DND-41 (cell line): ENCODE measurements around the gene TYRO3.

Experiments used
- ATAC-seq: fragments of 200-7000 bp; cut with Tn5 transposase; 3 replicates; pipeline ENCODE4 v1.9.1; 2021; ENCODE audit warnings: low read depth; ENCODE audit not compliant: insufficient read depth
- DNase-seq: peaks from one replicate; pipeline ENCODE4 v3.0.0-alpha.2; 2020
- H2AFZ ChIP-seq: 2 replicates; pipeline ENCODE4 v1.6.0; 2012; ENCODE audit warnings: low read depth, low read length
- H3K27ac ChIP-seq: 2 replicates; pipeline ENCODE4 v1.5.1; 2012; ENCODE audit warnings: low read length, inconsistent platforms
- H3K27me3 ChIP-seq: fragments of 200-600 bp; sonication (generic); 2 replicates; pipeline ENCODE4 v1.6.0; 2012; ENCODE audit warnings: low read length, mild to moderate bottlenecking, inconsistent platforms; ENCODE audit not compliant: insufficient read depth, poor library complexity
- H3K36me3 ChIP-seq: 2 replicates; pipeline ENCODE4 v1.5.1; 2012; ENCODE audit warnings: low read length, inconsistent platforms; ENCODE audit not compliant: insufficient read depth
- H3K4me1 ChIP-seq: 2 replicates; pipeline ENCODE4 v1.5.1; 2012; ENCODE audit warnings: mild to moderate bottlenecking, low read length; ENCODE audit not compliant: insufficient read depth
- H3K4me2 ChIP-seq: 2 replicates; pipeline ENCODE4 v1.6.0; 2012; ENCODE audit warnings: mild to moderate bottlenecking, moderate library complexity, low read length, inconsistent platforms; ENCODE audit not compliant: insufficient read depth
- H3K4me3 ChIP-seq, 2 experiments: fragments of 200-600 bp in 1 of 2; shearing (Covaris generic) in 1 of 2; 2 replicates each; pipeline ENCODE4 v1.5.1; 2012 to 2016; ENCODE audit warnings: inconsistent platforms in 2 of 2, low read length in 2 of 2, mild to moderate bottlenecking in 2 of 2, low read depth in 1 of 2, moderate library complexity in 1 of 2
- H3K79me2 ChIP-seq: 2 replicates; pipeline ENCODE4 v1.6.0; 2012; ENCODE audit warnings: low read length, inconsistent platforms; ENCODE audit not compliant: insufficient read depth
- H3K9ac ChIP-seq: 2 replicates; pipeline ENCODE4 v1.6.0; 2012; ENCODE audit warnings: low read depth, mild to moderate bottlenecking, inconsistent platforms, low read length, moderate library complexity
- H3K9me3 ChIP-seq: 2 replicates; pipeline ENCODE4 v1.5.1; 2012; ENCODE audit warnings: low read length, moderate library complexity, mild to moderate bottlenecking, inconsistent platforms; ENCODE audit not compliant: insufficient read depth, severe bottlenecking
- H4K20me1 ChIP-seq: 2 replicates; pipeline ENCODE4 v1.6.0; 2012; ENCODE audit warnings: low read length; ENCODE audit not compliant: insufficient read depth
- CTCF ChIP-seq: IDR thresholded peaks from 2 replicates; pipeline ENCODE4 v1.5.1; 2012; ENCODE audit warnings: borderline replicate concordance, low read length, moderate library complexity, mild to moderate bottlenecking; ENCODE audit not compliant: poor library complexity, severe bottlenecking; ENCODE audit errors: extremely low read depth
- EZH2 ChIP-seq: IDR thresholded peaks from 3 replicates; pipeline ENCODE4 v1.6.1; 2012; ENCODE audit warnings: borderline replicate concordance, low read depth, mild to moderate bottlenecking, moderate library complexity, low read length, inconsistent platforms; ENCODE audit not compliant: severe bottlenecking

The TYRO3 gene

GRCh38 chr15:41581110-41581509, 22.1 kb downstream of the TYRO3 start:
- Histone ChIP-seq H3K9me3 (no peaks in the 10 kb centered on the region), H3K27me3 (no peaks in the 10 kb centered on the region), H3K4me2 (no peak overlapping the region), H4K20me1 (no peaks in the 10 kb centered on the region), H3K79me2 (no peaks in the 10 kb centered on the region), H3K27ac (no peak overlapping the region), H3K4me1 (no peaks in the 10 kb centered on the region), H3K4me3 (no peak overlapping the region), H3K36me3 (peaks cover 12% of the 10 kb centered on the region), H3K9ac (no peak overlapping the region), H2AFZ (no peak overlapping the region)
- DNase-seq (no peak), ATAC-seq (0 out of 3 replicates have a peak, but pooled peaks have one; percentile 37)
- TF ChIP-seq CTCF (peak; percentile 42), EZH2 (no peak)

GRCh38 chr15:41583795-41584194, 24.8 kb downstream of the TYRO3 start:
- TF ChIP-seq CTCF (no peak), EZH2 (no peak)
- Histone ChIP-seq H3K4me1 (no peaks in the 10 kb centered on the region), H3K79me2 (no peaks in the 10 kb centered on the region), H3K27ac (no peak overlapping the region), H3K9me3 (no peaks in the 10 kb centered on the region), H3K4me3 (no peak overlapping the region), H2AFZ (no peak overlapping the region), H3K9ac (no peak overlapping the region), H4K20me1 (no peaks in the 10 kb centered on the region), H3K36me3 (no peaks in the 10 kb centered on the region), H3K27me3 (no peaks in the 10 kb centered on the region), H3K4me2 (no peak overlapping the region)
- no peak for DNase-seq
- no peak for ATAC-seq

- Histone ChIP-seq H4K20me1 (no peaks in the 10 kb centered on the region), H3K4me3 (no peak overlapping the region), H3K36me3 (no peaks in the 10 kb centered on the region), H3K27me3 (no peaks in the 10 kb centered on the region), H3K79me2 (no peaks in the 10 kb centered on the region), H3K9ac (no peak overlapping the region), H3K4me2 (no peak overlapping the region), H3K27ac (no peak overlapping the region), H3K9me3 (no peaks in the 10 kb centered on the region), H2AFZ (no peak overlapping the region), H3K4me1 (no peaks in the 10 kb centered on the region)
- ATAC-seq, result no peak
- DNase-seq, result no peak
- TF ChIP-seq CTCF, result no peak
- TF ChIP-seq EZH2, result no peak
Measured at GRCh38 chr15:41584636-41585126, 25.7 kb downstream of the TYRO3 start.
